ENCODE measurements around the gene BPIFB4.

The BPIFB4 gene

DNA sequence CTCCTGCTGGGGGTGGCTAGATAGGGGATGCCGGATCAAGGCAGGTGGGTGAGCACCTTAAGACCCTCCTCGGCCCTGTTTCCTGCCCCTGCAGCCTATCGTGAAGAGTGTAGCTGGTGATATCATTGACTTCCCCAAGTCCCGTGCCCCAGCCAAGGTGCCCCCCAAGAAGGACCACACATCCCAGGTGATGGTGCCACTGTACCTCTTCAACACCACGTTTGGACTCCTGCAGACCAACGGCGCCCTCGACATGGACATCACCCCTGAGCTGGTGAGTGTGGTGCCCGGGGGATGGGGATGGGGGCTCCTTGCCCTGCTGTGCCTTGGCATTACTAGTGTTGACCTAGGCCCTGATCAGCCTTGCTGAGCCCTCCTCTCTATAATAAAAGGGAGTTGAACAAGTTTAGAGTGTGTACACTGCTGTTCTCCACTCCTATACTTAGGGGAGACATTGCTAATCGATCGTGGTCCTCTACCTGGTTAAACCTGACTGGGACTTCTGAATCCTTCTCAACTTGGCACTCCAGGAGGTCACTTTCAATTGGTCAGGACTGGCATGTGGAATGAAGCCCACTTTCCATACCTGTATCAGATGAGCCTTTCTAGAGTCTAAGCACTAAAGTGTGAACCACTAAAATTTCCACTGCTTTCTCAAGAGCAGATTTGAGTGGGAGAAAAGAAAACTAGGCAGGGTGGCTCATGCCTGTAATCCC is 14.7 kb upstream of the BPIFB4 start:
- DNase-seq (ENCODE audit: low spot score), result no peak
- in situ Hi-C loops (cut with MboI; ENCODE audit: low sequenced_read_pairs, unreplicated experiment), result no loop called here
- TF ChIP-seq, protein P1, sequence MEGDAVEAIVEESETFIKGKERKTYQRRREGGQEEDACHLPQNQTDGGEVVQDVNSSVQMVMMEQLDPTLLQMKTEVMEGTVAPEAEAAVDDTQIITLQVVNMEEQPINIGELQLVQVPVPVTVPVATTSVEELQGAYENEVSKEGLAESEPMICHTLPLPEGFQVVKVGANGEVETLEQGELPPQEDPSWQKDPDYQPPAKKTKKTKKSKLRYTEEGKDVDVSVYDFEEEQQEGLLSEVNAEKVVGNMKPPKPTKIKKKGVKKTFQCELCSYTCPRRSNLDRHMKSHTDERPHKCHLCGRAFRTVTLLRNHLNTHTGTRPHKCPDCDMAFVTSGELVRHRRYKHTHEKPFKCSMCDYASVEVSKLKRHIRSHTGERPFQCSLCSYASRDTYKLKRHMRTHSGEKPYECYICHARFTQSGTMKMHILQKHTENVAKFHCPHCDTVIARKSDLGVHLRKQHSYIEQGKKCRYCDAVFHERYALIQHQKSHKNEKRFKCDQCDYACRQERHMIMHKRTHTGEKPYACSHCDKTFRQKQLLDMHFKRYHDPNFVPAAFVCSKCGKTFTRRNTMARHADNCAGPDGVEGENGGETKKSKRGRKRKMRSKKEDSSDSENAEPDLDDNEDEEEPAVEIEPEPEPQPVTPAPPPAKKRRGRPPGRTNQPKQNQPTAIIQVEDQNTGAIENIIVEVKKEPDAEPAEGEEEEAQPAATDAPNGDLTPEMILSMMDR (IDR thresholded peaks at IDR 0.05; ENCODE audit: borderline replicate concordance, control extremely low read depth, extremely low read depth, insufficient read depth, missing control alignments), result no peak

DNA sequence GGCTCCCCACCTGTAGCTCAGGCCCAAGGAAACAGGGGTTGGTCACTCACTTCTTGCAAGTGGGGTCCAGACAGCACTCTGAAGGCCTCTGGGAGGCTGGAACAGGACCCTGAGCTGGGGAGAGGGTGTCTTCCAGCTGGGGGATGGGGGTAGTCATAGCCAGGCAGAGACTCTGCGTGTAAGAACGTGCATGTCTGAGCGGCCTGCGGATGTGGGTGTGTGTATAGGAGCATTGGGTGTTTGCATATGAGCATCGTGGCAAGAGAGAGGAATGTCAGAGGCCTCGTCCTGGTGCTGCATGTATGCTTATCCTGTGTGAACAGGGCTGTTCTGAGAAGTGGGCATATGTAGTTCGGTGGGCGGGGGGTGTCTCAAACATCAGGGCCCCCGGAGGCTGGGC is 13.7 kb upstream of the BPIFB4 start:
- in situ Hi-C loops (cut with MboI; ENCODE audit: low sequenced_read_pairs, unreplicated experiment), result no loop called here
- TF ChIP-seq, protein P1 (IDR thresholded peaks at IDR 0.05; ENCODE audit: borderline replicate concordance, control extremely low read depth, extremely low read depth, insufficient read depth, missing control alignments), result no peak
- no peak for DNase-seq (ENCODE audit: low spot score)

DNA sequence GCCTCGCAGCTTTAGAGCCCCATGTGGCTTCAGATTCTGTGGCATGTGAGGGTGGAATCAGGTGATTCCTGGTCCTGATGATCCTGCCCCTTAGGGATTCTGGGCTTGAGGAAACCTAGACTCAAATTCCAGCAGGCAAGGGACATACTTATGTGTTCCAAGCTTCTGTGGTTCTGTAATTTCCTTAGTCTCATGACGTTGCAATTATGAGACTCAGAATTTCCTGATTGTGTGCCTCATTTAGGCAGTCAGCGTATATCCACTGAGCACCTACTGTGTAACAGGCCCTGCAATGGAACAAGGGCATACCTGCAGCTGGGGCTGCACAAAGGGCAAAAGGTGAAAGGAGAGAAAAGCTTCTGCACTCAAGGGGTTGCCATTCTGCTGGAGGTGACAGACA is 11.6 kb upstream of the BPIFB4 start:
- TF ChIP-seq, protein P1 (IDR thresholded peaks at IDR 0.05; ENCODE audit: borderline replicate concordance, control extremely low read depth, extremely low read depth, insufficient read depth, missing control alignments), result no peak
- in situ Hi-C loops (cut with MboI; ENCODE audit: low sequenced_read_pairs, unreplicated experiment), result no loop called here
- DNase-seq (ENCODE audit: low spot score), result no peak

DNA sequence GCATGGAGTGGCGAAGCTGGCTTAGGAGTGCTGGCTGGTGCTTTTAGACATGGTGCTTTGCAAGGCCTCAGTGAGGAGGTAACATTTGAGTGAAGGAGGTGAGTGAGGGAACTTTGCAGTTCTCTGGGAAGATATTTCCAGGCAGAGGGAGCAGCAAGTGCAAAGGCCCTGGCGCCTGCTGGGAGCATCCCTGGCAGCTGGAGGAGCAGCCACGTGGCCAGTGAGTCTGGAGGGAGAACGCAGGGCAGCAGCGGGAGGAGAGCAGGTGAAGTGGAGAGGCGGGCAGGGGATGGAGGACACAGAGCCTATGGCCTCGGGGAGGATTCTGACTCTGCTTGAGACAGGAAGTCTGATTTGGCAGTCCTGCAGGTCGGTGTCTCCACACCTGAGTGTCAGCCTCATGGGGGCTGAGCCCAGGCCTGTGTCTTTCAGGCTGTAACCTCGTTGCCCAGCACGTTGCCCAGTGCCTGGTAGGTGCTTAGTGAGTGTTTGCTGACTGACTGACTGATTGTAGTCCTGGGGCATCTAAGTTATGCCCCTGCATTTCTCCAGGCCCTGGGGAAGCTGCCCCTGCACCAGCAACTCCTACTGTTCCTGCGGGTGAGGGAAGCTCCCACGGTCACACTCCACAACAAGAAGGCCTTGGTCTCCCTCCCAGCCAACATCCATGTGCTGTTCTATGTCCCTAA is 11.0 kb upstream of the BPIFB4 start:
- TF ChIP-seq, protein P1 (IDR thresholded peaks at IDR 0.05; ENCODE audit: borderline replicate concordance, control extremely low read depth, extremely low read depth, insufficient read depth, missing control alignments), result no peak
- DNase-seq (ENCODE audit: low spot score), result no peak
- in situ Hi-C loops (cut with MboI; ENCODE audit: low sequenced_read_pairs, unreplicated experiment), result no loop called here

DNA sequence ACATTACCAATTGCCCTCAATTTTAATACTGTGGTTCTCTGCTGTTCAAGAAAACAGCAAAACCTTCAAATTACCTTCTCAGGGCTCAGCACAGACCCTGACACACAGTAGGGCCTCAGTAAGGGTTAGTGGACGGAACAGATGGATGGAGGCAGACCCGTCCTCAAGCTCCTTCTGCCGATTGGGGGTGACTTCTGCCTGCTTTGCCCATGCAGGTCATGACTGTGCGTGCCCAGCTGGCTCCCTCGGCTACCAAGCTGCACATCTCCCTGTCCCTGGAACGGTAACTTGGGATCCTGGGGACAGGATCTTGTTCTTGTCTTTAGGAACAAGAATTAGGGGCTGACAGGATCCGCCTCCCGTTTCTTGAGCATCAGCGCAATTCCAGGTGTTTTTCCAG is 9.8 kb upstream of the BPIFB4 start:
- in situ Hi-C loops (cut with MboI; ENCODE audit: low sequenced_read_pairs, unreplicated experiment), result no loop called here
- no peak for DNase-seq (ENCODE audit: low spot score)
- TF ChIP-seq, protein P1 (IDR thresholded peaks at IDR 0.05; ENCODE audit: borderline replicate concordance, control extremely low read depth, extremely low read depth, insufficient read depth, missing control alignments), result no peak

DNA sequence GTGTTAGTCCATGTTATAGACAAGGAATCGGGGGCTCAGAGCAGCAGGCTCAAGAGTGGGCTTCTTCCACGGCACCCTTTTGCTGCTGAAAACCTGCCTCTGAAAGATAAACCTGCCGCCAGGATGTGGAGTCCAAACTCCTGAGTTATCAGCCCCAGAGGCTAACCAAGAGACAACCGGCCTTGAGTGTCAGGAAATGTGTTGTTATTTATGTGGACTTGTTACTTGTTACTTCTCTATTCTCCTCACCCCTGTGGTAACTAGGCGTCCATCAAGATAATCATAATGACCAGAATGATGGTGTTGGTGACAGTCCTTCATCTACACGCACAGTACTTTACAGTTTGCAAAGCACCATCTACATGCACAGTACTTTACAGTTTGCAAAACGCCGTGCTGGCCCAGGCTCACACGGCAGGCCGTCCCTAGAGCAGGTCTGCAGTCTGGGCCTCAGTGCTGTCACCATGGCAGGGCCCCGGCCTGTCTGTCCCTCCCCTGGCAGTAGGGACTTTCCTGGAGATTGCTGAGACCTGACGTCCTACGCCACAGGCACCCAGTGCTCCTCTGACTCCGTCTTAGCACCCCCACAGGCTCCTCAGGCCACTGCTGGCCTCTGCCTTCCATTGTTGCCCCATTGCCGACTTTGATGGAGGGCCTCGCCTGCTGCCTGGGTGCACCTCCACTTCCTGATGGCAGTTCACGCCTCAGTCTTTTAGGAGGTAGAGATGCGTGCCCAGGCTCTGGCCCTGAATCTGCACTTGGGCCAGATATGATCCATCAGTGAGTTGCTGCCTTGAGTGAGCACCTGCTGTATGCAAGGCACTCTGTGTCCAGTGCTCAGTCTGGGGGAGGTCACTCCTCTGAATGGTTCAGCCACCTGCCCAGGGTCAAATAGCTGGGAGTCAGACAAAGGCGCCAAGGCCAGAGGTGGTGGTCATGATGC is 9.1 kb upstream of the BPIFB4 start:
- TF ChIP-seq, protein P1 (IDR thresholded peaks at IDR 0.05; ENCODE audit: borderline replicate concordance, control extremely low read depth, extremely low read depth, insufficient read depth, missing control alignments), result no peak
- no peak for DNase-seq (ENCODE audit: low spot score)
- in situ Hi-C loops (cut with MboI; ENCODE audit: low sequenced_read_pairs, unreplicated experiment), result no loop called here
